Stimulated activated CD8-positive, alpha-beta memory T cell treated with anti-CD3 and anti-CD28 coated beads, Interleukin-12 subunit alpha, Interleukin-12 subunit beta, amount 100 ng/mL, for 24 hours (primary cell): ENCODE data around the gene RTF2.

ENCODE experiments used
- DNase-seq: peaks from one replicate; pipeline ENCODE4 v3.0.0-alpha.2; 2020; ENCODE audit errors: extremely low read depth

Gene RTF2

DNA sequence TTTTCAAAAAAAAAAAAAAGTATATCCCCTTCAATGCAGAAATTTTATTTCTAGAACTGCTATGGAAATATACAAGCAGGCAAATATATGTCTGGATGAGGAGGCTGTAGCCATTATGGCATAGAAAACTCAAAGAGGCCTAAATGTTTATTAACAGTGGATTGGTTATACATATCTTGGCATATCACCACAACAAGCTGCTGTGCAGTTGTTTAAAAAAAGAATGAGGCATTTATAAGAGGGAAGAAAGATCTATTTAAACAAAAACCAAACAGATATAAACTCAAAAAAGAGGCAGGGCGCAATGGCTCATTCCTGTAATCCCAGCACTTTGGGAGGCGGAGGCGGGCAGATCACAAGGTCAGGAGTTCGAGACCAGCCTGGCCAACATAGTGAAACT, 30.1 kb upstream of the RTF2 start:
- no peak for DNase-seq

- DNase-seq = no peak
Measured at GRCh38 chr20:56439771-56440291, 28.6 kb upstream of the RTF2 start.

DNA sequence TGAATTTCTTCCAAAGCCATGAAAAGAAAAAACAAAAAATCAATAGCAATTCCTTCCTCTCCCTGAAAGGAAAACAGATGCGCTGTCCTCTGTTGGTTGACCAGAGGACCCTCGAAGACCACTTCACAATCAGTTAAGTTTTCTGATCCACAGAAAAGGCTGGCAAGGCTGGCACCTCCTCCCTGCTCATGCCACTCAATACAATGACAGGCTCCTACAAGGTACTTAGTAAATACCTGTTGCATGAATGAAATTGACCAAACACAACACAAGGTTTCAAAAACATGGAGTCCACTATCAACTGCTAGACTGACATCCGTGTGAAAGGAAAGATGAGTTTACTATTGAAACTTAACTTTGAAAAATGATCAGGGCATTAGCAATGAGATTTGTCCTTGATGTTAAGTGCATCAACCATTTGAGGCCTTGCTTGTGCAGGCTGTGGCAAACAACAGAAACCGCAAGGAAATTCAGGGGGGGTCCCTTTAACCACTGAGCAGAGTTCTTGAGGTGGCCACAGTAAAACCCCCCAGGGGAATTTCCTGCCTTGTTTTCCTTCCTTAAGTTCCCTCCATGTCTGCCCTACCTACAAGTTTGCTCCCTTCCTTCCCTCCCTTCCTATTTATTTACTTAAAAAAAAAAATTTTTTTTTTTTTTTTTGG, 27.9 kb upstream of the RTF2 start:
- no peak for DNase-seq

- no peak for DNase-seq
Measured at GRCh38 chr20:56442389-56443365, 25.8 kb upstream of the RTF2 start.

- DNase-seq = no peak
Measured at GRCh38 chr20:56443654-56444540, 24.5 kb upstream of the RTF2 start.

DNA sequence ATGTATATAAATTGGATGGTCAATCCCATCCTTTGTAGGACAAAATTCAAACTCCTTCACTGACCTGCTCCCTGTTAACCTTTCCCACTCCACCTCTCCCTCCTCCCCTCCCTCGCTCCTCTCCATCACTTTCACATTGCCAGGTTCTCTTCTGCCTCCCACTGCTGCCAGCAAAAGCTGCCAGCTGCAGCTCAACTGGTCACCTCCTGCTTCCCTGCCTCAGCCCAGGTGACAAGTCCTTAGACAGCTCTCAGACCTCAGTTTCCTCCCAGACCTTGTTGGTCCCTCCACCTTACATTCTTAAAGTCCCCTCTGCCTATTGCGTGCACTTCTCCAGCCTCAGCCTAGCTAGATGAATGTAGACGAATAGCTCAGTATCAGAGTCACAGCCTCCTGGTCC, 23.3 kb upstream of the RTF2 start:
- no peak for DNase-seq

DNA sequence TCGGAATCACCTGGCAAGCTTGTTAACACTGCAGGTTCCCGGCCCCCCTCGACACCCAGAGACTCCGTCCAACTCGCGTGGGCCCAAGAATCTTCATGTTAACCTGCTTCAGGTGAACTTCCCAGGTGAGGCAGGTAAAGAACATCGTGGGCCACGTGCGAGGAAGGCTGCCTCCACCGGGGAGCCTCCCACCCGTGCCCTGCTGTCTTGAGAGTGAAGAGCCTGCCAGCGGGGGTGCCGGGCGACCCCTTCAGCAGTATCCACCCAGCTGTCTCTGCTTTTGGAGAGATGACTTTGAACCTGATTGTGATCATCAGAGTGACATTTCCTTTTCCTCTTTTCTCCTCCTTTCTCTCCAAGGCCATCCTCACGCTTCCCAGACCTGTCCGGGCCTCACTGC, 22.9 kb upstream of the RTF2 start:
- no peak for DNase-seq

DNA sequence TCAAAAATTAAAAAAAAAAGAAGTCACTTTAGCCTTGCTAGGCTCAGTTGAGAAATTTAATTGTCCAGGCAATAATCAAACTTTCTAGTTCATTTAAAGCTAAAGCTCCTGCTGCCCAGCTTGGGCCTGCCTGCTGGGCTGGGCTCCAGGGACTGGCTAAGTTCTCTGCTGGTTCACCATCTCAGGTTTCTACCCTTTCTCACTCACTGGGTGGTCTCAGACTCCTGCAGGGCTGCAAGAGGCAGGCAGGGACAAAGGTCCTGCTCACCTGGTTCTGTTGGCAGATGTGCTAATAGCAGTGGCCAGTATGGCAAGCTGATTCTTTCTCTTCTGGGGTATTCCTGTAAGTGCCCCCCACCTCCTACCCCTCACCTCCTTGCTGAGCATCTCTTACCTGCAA, 21.2 kb upstream of the RTF2 start:
- no peak for DNase-seq

GRCh38 chr20:56449459-56449858, 19.0 kb upstream of the RTF2 start:
- no peak for DNase-seq

DNA sequence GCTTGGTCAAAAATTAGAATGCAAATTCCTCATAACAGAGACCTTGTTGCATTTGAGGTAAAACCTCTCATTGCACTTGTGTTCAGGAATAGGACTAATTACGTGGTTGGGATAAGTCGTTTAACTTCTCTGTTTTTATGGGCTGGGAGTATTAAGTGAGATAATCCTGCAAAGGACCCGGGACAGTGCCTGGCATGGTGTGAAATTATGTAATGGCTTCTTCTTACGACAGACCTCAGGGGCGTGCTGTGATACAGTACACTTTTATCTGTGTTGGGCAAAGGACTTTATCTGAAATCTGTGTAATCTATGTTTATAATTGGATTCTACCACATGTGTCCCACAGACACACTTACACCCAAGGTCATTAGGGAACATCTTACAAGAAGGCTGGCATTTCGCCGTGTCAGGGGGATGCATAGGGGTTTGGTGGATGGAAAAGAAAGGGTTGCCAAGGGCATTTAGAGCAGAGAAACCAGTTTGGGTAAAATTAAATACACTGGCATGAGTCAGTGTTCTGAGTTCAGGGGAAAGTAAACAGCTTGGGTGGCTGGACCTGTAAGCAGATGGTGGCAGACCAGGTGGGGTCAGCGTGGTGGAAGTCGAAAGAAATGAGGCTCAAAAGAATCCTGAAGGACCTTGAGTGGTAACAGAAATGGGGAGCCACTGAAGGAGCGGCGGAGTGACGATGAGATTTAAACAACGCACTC, 17.2 kb upstream of the RTF2 start:
- no peak for DNase-seq

GRCh38 chr20:56453352-56453751, 15.1 kb upstream of the RTF2 start:
- no peak for DNase-seq

DNA sequence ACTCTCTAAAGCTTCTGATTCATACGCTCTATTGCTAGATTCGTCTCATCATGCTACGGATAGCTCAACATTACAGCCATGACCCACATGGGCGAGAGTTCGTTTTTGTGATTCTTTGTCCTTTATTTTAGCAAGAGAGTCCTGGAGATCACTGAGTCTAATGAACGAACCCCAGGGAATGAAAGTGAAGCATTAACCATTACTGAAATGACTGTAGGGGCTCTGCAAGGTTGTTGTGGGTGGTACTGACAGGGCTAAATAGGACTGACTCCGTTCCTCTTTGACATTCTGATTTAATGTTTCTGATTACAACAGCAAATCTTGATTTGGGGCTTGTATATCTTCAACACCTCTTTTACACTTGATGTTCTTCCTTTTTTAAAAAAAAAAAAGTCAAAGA, 13.7 kb upstream of the RTF2 start:
- no peak for DNase-seq

DNA sequence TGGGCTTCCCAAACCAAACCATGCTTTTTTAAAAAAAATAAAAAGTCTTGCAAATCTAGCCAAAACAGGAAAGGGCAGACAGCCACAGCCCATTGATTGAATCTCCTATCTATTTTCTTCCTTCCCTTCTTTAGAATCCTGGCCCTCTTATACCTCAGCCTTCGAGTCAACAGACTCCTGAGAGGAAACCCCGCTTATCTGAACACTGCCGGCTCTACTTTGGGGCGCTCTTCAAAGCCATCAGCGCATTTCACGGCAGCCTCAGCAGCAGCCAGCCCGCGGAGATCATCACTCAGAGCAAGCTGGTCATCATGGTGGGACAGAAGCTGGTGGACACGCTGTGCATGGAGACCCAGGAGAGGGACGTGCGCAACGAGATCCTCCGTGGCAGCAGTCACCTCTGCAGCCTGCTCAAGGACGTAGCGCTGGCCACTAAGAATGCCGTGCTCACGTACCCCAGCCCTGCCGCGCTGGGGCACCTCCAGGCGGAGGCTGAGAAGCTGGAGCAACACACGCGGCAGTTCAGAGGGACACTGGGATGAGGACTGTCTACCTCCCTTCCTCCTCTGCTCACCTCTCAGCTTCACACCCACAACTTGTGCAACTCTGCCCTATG, 10.1 kb upstream of the RTF2 start:
- DNase-seq = no peak

- DNase-seq = no peak
Measured at GRCh38 chr20:56460459-56460858, 8.0 kb upstream of the RTF2 start.

GRCh38 chr20:56461576-56461975, 6.9 kb upstream of the RTF2 start:
- DNase-seq = no peak

DNA sequence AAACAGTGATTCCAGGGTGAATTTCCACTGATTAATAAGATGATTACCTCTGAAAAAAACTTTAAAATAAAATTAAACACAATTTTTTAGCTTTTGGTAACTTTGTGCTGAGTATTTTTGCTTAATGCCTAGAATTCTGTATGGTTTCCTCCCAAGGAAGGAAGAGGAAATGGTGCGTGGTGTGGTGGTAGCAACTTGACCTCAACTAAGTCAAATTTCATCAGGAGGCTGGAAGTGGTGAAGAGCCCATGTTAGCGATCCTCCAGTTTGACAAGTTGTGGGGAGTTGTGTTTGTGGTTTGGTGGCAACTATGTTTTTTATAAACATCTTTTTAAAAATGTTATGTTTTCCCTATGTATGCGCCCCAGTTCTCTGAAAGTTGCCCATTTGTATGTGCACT, 5.0 kb upstream of the RTF2 start:
- DNase-seq = no peak

- no peak for DNase-seq
Measured at GRCh38 chr20:56465997-56466396, 2.4 kb upstream of the RTF2 start.

DNA sequence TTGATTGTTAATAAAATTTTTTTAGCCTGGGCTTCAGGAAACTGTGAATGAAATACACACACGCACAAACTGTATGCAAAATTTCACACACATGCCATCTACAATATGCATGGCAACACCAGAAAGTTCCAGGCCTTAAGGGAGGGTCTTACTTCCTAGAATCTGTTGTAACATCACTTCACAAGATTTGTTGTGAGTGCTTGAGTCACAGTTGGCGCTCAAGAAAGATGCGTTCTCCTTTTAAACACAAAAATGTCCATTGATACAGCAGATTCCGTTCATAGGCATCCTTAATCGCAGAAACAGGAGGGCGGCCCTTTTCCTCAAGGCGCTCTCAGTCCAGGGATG, 485 bp upstream of the RTF2 start:
- DNase-seq = no peak

GRCh38 chr20:56469077-56469449, 636 bp downstream of the RTF2 start:
- DNase-seq = no peak

DNA sequence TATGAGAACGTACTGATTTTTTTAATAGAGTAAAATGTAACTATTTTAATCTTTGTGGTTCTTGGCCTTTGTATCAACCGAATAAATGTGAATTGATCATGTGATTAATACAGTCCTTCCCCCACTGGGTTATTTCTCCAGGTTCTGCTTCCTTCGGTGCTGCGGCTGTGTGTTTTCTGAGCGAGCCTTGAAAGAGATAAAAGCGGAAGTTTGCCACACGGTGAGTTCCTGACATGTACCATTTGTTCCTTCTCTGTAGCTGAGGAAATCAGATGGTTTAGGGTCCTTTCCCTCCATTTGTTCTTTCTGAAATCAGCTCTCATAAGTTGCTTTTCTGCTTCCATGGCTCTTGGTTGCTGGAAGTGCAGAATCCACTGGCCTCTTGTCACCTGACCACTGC, 15.5 kb downstream of the RTF2 start:
- no peak for DNase-seq

DNA sequence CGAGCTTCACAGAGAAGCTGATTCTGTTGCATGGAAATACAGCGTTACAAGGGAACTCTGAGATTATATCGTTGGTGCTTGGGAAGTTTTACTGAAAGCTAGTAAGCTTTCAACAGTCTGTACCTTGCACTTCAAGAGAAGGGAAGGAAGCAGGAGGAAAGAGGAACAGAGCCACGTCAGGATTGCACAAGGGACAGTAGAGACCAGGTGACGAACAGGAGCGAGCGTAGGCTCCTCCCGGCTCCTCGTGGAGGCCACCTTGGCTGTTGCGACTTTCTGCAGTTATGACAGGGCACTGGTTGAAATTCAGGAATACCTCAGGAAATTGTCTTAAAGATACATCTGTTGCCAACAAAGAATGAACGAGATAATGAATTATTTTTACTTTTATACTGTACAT, 18.8 kb downstream of the RTF2 start:
- DNase-seq = no peak
